HG02623 (cell line): ENCODE measurements around the gene RANBP3L.

ENCODE experiments used
- ATAC-seq: cut with Tn5 transposase; IDR thresholded peaks from one replicate; pipeline ENCODE4 v1.9.1; 2021; ENCODE audit warnings: moderate library complexity; ENCODE audit not compliant: unreplicated experiment

RANBP3L gene

GRCh38 chr5:36244076-36244475 lies 57.6 kb downstream of the RANBP3L start:
- ATAC-seq = no peak

- no peak for ATAC-seq
Measured at GRCh38 chr5:36243653-36244052, 58.0 kb downstream of the RANBP3L start.

GRCh38 chr5:36242534-36243485 lies 58.9 kb downstream of the RANBP3L start:
- no peak for ATAC-seq

- ATAC-seq = peak; percentile 88
Measured at GRCh38 chr5:36241631-36242533, 59.8 kb downstream of the RANBP3L start, which contains the start of gene NADK2. NADK2 (minus strand) TSS chr5:36241925; CDS start chr5:36241798, 127 bp downstream.

GRCh38 chr5:36240779-36241630 lies 60.7 kb downstream of the RANBP3L start:
- no peak for ATAC-seq

- ATAC-seq = no peak
Measured at GRCh38 chr5:36239370-36240293, 62.1 kb downstream of the RANBP3L start.

GRCh38 chr5:36238502-36239295 lies 63.0 kb downstream of the RANBP3L start:
- no peak for ATAC-seq

- ATAC-seq = no peak
Measured at GRCh38 chr5:36237751-36238150, 64.0 kb downstream of the RANBP3L start.

GRCh38 chr5:36236801-36237200 lies 64.9 kb downstream of the RANBP3L start:
- ATAC-seq = no peak

GRCh38 chr5:36232533-36232932 lies 69.2 kb downstream of the RANBP3L start:
- ATAC-seq = no peak

GRCh38 chr5:36230151-36230790 lies 71.4 kb downstream of the RANBP3L start:
- ATAC-seq = no peak

- ATAC-seq = no peak
Measured at GRCh38 chr5:36228505-36228904, 73.2 kb downstream of the RANBP3L start.

GRCh38 chr5:36227046-36227445 lies 74.7 kb downstream of the RANBP3L start:
- ATAC-seq = no peak

GRCh38 chr5:36222620-36223019 lies 79.1 kb downstream of the RANBP3L start:
- no peak for ATAC-seq

GRCh38 chr5:36217988-36218387 lies 83.7 kb downstream of the RANBP3L start:
- no peak for ATAC-seq

- ATAC-seq = no peak
Measured at GRCh38 chr5:36217567-36217966, 84.1 kb downstream of the RANBP3L start.

GRCh38 chr5:36215910-36216309 lies 85.8 kb downstream of the RANBP3L start:
- no peak for ATAC-seq

GRCh38 chr5:36214436-36214835 lies 87.3 kb downstream of the RANBP3L start:
- no peak for ATAC-seq
